Measurements from ENCODE around the gene IL17B. TPM values are rescaled to one million over a fixed set of nuclear protein-coding genes. Genes with fewer than 3 reads are reported as not detected.

The IL17B gene
- total RNA-seq, 2 donors from 2014 or later = not detected

GRCh38 chr5:149345892-149346222, 33.2 kb downstream of the IL17B start:
- DNase-seq = no peak
- peaks cover 18% of the 10 kb centered on the region for H3K27me3 Mint-ChIP-seq (ENCODE audit: insufficient read depth)
- H3K27ac ChIP-seq (ENCODE audit: low read depth, low read length) = peak overlapping the region; percentile 31

GRCh38 chr5:149345147-149345891, 33.8 kb downstream of the IL17B start, which contains the start of gene GRPEL2:
TSS of gene GRPEL2 (plus strand) at chr5:149345499. CDS start at chr5:149345540, 41 bp downstream.
- H3K36me3 ChIP-seq (ENCODE audit: control insufficient read depth, insufficient read depth, low read length) = peaks cover 32% of the 10 kb centered on the region
- H3K9me3 ChIP-seq (ENCODE audit: control insufficient read depth, low read length) = no peaks in the 10 kb centered on the region
- peaks cover 13% of the 10 kb centered on the region for H3K27me3 ChIP-seq (ENCODE audit: control insufficient read depth, insufficient read depth, low read length, poor library complexity, severe bottlenecking)
- H3K27ac Mint-ChIP-seq = peak within 1 kb of the TSS; percentile 93
- H3K4me3 Mint-ChIP-seq = peak within 1 kb of the TSS; percentile 76
- DNase-seq = peak; percentile 98
- peak within 1 kb of the TSS; percentile 71 for H3K9ac ChIP-seq (ENCODE audit: extremely low read depth, low read length, poor library complexity, severe bottlenecking)
- H3K27ac ChIP-seq (ENCODE audit: low read depth, low read length) = peak within 1 kb of the TSS; percentile 31
- TF ChIP-seq, protein P1, sequence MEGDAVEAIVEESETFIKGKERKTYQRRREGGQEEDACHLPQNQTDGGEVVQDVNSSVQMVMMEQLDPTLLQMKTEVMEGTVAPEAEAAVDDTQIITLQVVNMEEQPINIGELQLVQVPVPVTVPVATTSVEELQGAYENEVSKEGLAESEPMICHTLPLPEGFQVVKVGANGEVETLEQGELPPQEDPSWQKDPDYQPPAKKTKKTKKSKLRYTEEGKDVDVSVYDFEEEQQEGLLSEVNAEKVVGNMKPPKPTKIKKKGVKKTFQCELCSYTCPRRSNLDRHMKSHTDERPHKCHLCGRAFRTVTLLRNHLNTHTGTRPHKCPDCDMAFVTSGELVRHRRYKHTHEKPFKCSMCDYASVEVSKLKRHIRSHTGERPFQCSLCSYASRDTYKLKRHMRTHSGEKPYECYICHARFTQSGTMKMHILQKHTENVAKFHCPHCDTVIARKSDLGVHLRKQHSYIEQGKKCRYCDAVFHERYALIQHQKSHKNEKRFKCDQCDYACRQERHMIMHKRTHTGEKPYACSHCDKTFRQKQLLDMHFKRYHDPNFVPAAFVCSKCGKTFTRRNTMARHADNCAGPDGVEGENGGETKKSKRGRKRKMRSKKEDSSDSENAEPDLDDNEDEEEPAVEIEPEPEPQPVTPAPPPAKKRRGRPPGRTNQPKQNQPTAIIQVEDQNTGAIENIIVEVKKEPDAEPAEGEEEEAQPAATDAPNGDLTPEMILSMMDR (conservative IDR thresholded peaks at IDR 0.05) = no peak
- peak within 1 kb of the TSS; percentile 97 for H3K4me3 ChIP-seq (ENCODE audit: low read length)
- H3K4me1 Mint-ChIP-seq = peaks cover 8% of the 10 kb centered on the region
- H3K4me1 ChIP-seq (ENCODE audit: control insufficient read depth, insufficient read depth, low read length) = no peaks in the 10 kb centered on the region
- WGBS, 2 experiments (ENCODE audit: insufficient coverage in 1 of 2, insufficient read length in 1 of 2) = 0 to 1% methylated on average over 37 to 54 of the region's 54 CpGs
- peaks cover 18% of the 10 kb centered on the region for H3K27me3 Mint-ChIP-seq (ENCODE audit: insufficient read depth)
- H3K36me3 Mint-ChIP-seq (ENCODE audit: low read depth) = peaks cover 29% of the 10 kb centered on the region
- no peaks in the 10 kb centered on the region for H3K9me3 Mint-ChIP-seq

More at GRCh38 chr5:149345892-149346222, 33.2 kb downstream of the IL17B start:
- Histone ChIP-seq H3K9me3 (ENCODE audit: control insufficient read depth, low read length) (no peaks in the 10 kb centered on the region), H3K9ac (ENCODE audit: extremely low read depth, low read length, poor library complexity, severe bottlenecking) (peak overlapping the region; percentile 71), H3K4me3 (ENCODE audit: low read length) (peak overlapping the region; percentile 97), H3K4me1 (ENCODE audit: control insufficient read depth, insufficient read depth, low read length) (no peaks in the 10 kb centered on the region), H3K36me3 (ENCODE audit: control insufficient read depth, insufficient read depth, low read length) (peaks cover 38% of the 10 kb centered on the region), H3K27me3 (ENCODE audit: control insufficient read depth, insufficient read depth, low read length, poor library complexity, severe bottlenecking) (peaks cover 13% of the 10 kb centered on the region)
- Mint-ChIP-seq H3K4me1 (peaks cover 8% of the 10 kb centered on the region), H3K27ac (peak overlapping the region; percentile 93), H3K36me3 (ENCODE audit: low read depth) (peaks cover 35% of the 10 kb centered on the region), H3K4me3 (peak overlapping the region; percentile 76), H3K9me3 (no peaks in the 10 kb centered on the region)
- WGBS, 2 experiments (ENCODE audit: insufficient coverage in 1 of 2, insufficient read length in 1 of 2) = 0 to 5% methylated on average over 3 to 11 of the region's 11 CpGs
- TF ChIP-seq, protein P1 (conservative IDR thresholded peaks at IDR 0.05) = no peak

DNA sequence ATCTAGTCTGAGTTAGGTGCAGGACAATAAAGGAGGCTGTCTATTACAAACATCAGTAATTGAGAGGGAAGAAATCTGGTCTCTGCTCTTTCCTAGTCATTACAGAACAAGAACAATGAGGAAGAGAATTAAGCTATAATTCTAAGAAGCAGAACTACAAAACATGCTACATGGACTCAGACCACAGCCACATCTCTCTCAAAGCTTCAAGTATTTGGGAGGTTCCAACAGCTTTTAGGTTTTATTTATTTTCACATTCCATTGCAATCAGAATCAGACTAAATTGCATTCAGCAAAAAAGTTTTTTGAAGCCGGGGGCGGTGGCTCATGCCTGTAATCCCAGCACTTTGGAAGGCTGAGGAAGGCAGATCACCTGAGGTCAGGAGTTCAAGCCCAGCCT, 34.9 kb downstream of the IL17B start:
- Histone ChIP-seq H3K4me3 (ENCODE audit: low read length) (peak overlapping the region; percentile 97), H3K27ac (ENCODE audit: low read depth, low read length) (no peak overlapping the region), H3K9ac (ENCODE audit: extremely low read depth, low read length, poor library complexity, severe bottlenecking) (no peak overlapping the region), H3K27me3 (ENCODE audit: control insufficient read depth, insufficient read depth, low read length, poor library complexity, severe bottlenecking) (peaks cover 13% of the 10 kb centered on the region), H3K36me3 (ENCODE audit: control insufficient read depth, insufficient read depth, low read length) (peaks cover 21% of the 10 kb centered on the region), H3K4me1 (ENCODE audit: control insufficient read depth, insufficient read depth, low read length) (no peaks in the 10 kb centered on the region), H3K9me3 (ENCODE audit: control insufficient read depth, low read length) (no peaks in the 10 kb centered on the region)
- no peak for DNase-seq
- 97 to 100% methylated on average over 2 of the region's 2 CpGs for WGBS, 2 experiments (ENCODE audit: insufficient coverage in 1 of 2, insufficient read length in 1 of 2)
- Mint-ChIP-seq H3K4me1 (peaks cover 8% of the 10 kb centered on the region), H3K36me3 (ENCODE audit: low read depth) (peaks cover 18% of the 10 kb centered on the region), H3K4me3 (peak overlapping the region; percentile 76), H3K27ac (no peak overlapping the region), H3K9me3 (no peaks in the 10 kb centered on the region), H3K27me3 (ENCODE audit: insufficient read depth) (peaks cover 24% of the 10 kb centered on the region)
- TF ChIP-seq, protein P1 (conservative IDR thresholded peaks at IDR 0.05) = no peak

Data from endodermal cell (in vitro differentiated cells).